Heart right ventricle (tissue), 16 donors: ENCODE measurements around the gene MRPL23. TPM values are rescaled to one million over a fixed set of nuclear protein-coding genes. Genes with fewer than 3 reads are reported as not detected.

Experiments used
- ATAC-seq, 8 donors: fragments of 200-7000 bp; cut with Tn5 transposase; one replicate each; pipeline ENCODE4 v1.9.1; 2020; ENCODE audit warnings: mild to moderate bottlenecking in 8 of 8, moderate library complexity in 8 of 8, moderate number of reproducible peaks in 1 of 8
- DNase-seq, 2 donors: peaks; one replicate each; pipeline ENCODE4 v3.0.0-alpha.2; 2020
- H3K27ac ChIP-seq, 10 donors: fragments of 200-600 bp; sonication (generic) in 2 of 10; one replicate each; pipeline versions ENCODE4 v1.5.0 to v1.8.0; 2020 to 2022; ENCODE audit warnings: mild to moderate bottlenecking in 3 of 10
- H3K27me3 ChIP-seq, 7 donors: fragments of 200-600 bp; one replicate each; pipeline ENCODE4 v1.8.0; 2021 to 2022; ENCODE audit warnings: mild to moderate bottlenecking in 2 of 7
- H3K36me3 ChIP-seq, 9 donors: fragments of 200-600 bp; sonication (generic) in 1 of 9; one replicate each; pipeline versions ENCODE4 v1.5.0 to v1.8.0; 2020 to 2022; ENCODE audit warnings: mild to moderate bottlenecking in 2 of 9
- H3K4me1 ChIP-seq, 9 donors: fragments of 200-600 bp; sonication (generic) in 1 of 9; one replicate each; pipeline versions ENCODE4 v1.5.0 to v1.8.0; 2020 to 2022; ENCODE audit warnings: mild to moderate bottlenecking in 4 of 9
- H3K4me3 ChIP-seq, 10 donors: fragments of 200-600 bp; sonication (generic) in 2 of 10; one replicate each; pipeline versions ENCODE4 v1.5.0 to v1.8.0; 2020 to 2022; ENCODE audit warnings: mild to moderate bottlenecking in 7 of 10, moderate library complexity in 2 of 10
- H3K9me3 ChIP-seq, 11 donors: fragments of 200-600 bp in 10 of 11; sonication (generic) in 2 of 11; one replicate each; pipeline versions ENCODE4 v1.5.0 to v1.8.0; 2013 to 2022; ENCODE audit warnings: mild to moderate bottlenecking in 2 of 11, control low read depth in 1 of 11, moderate library complexity in 1 of 11
- CTCF ChIP-seq, 9 donors: fragments of 200-600 bp; sonication (generic) in 2 of 9; IDR thresholded peaks; one replicate each; pipeline versions ENCODE4 v1.5.0 to v1.8.0; 2021 to 2022; ENCODE audit warnings: antibody characterized with exemption in 9 of 9, mild to moderate bottlenecking in 5 of 9, moderate library complexity in 1 of 9
- WGBS, 2 donors: extraction: QIAGEN DNeasy Blood & Tissue Kit; methylation state at CpG; one replicate each; pipeline ENCODE4 v1.1.7; 2013; ENCODE audit warnings: inconsistent platforms in 1 of 2; 5-methylcytosine and 5-hydroxymethylcytosine counted together
- intact Hi-C, 10 donors: fragments of 100-400 bp; cut with DNase I; formaldehyde crosslinking; loops; one replicate each; pipeline versions ENCODE4 v1.11.1 to v1.14.2; 2022
- polyA plus RNA-seq, 2 donors: library from polyadenylated mRNA; stranded (reverse); fragments of 200-250 nt; gene quantifications; one replicate each; pipeline ENCODE4 v1.2.3, GENCODE V29; 2013
- total RNA-seq, 10 donors: library from RNA; stranded (reverse); fragmentation: NEBNext Ultra II Directional in 3 of 10; extraction: Animal tissue kit (Norgen Biotek cat#: 25700) in 3 of 10; gene quantifications; one replicate each; pipeline versions ENCODE4 v1.2.1 to v1.2.4, GENCODE V29; 2021 to 2023
- donor health status: Arrhythmogenic right ventricular cardiomyopathy.
- donor health status: ischemic (EF 13 %, LVEDD 7.1; RV severe dilation, severe dysfunction).
- donor health status: healthy with polysubstance abuse.
- donor health status: DM: no; HTN: yes; CAD: no.
- donor health status: DM: no; HTN: no; CAD: no.
- donor health status: ischemic (EF 25% LVEDD 6.9; RV normal size, moderate dysfunction).
- donor health status: ischemic (EF 25% LVEDD 5.7; RV mildly dilated, moderate dysfunction).
- donor health status: healthy.
- donor health status: DM: yes; HTN: yes; CAD: no.
- donor health status: Ischemic cardiomyopathy.
- donor health status: ischemic (EF 35%, LVEDD 5.7; RV mildly dilated, moderate dysfunction).
- donor health status: nonischemic (EF 11% LVEDD 7.7; RV severe dilation, severe dysfunction).
- donor health status: DM: yes; HTN: yes; CAD: no.
- donor health status: PGD.
- donor health status: ischemic (EF 29% LVEDD 5.4; RV normal size, mild dysfunction).
- donor health status: nonischemic (EF 23%, LVEDD 6.1; RV moderate dilation, normal function).

Gene MRPL23
- total and polyA plus RNA-seq, 12 donors: 45.9 to 356 (median 80.7) TPM

GRCh38 chr11:1935156-1936071 lies 11.7 kb upstream of the MRPL23 start:
- TF ChIP-seq CTCF (IDR thresholded peaks at IDR 0.05): no peak
- 91 to 92% methylated on average over 33 of the region's 33 CpGs for WGBS, 2 donors
- Histone ChIP-seq H3K36me3 (peaks cover 0 to 5% (median 0%) of the 10 kb centered on the region in 9 donors), H3K4me3 (no peak overlapping the region), H3K27me3 (no peaks in the 10 kb centered on the region), H3K27ac (no peak overlapping the region), H3K9me3 (no peaks in the 10 kb centered on the region), H3K4me1 (peaks cover 4 to 34% (median 15%) of the 10 kb centered on the region in 9 donors)
- ATAC-seq (no peak), DNase-seq (peak in 1 of 2 donors; percentile 10)
- intact Hi-C loops: loop anchor here in 2 of 10 donors (1.0 to 2.0 kb wide), 2 partner anchors 21 to 23 kb away; no protein-coding TSS in a partner anchor

GRCh38 chr11:1936072-1936780 lies 10.9 kb upstream of the MRPL23 start:
- WGBS, 2 donors: 88 to 93% methylated on average over 32 to 34 of the region's 34 CpGs
- Histone ChIP-seq H3K27me3 (no peaks in the 10 kb centered on the region), H3K4me1 (peaks cover 4 to 26% (median 15%) of the 10 kb centered on the region in 9 donors), H3K36me3 (peaks cover 0 to 5% (median 0%) of the 10 kb centered on the region in 9 donors), H3K9me3 (no peaks in the 10 kb centered on the region), H3K27ac (no peak overlapping the region), H3K4me3 (no peak overlapping the region)
- no peak for TF ChIP-seq CTCF (IDR thresholded peaks at IDR 0.05)
- ATAC-seq (no peak), DNase-seq (no peak)
- intact Hi-C loops: loop anchor here in 1 of 10 donors (1.0 kb wide), 1 partner anchor 22 kb away; no protein-coding TSS in a partner anchor

- H3K4me3 ChIP-seq: no peak overlapping the region
- H3K36me3 ChIP-seq: peaks cover 0 to 5% (median 0%) of the 10 kb centered on the region in 9 donors
- ATAC-seq (peak in 1 of 8 donors; percentile 10), DNase-seq (peak in 1 of 2 donors; percentile 11)
- peaks cover 4 to 18% (median 14%) of the 10 kb centered on the region in 9 donors for H3K4me1 ChIP-seq
- intact Hi-C loops: loop anchor here in 1 of 10 donors (1.0 kb wide), 1 partner anchor 23 kb away; no protein-coding TSS in a partner anchor
- no peaks in the 10 kb centered on the region for H3K9me3 ChIP-seq
- H3K27ac ChIP-seq: peak overlapping the region in 1 of 10 donors; percentile 26
- no peak for TF ChIP-seq CTCF (IDR thresholded peaks at IDR 0.05)
- WGBS, 2 donors: 88 to 90% methylated on average over 34 of the region's 34 CpGs
- no peaks in the 10 kb centered on the region for H3K27me3 ChIP-seq
These were observed 10.1 kb upstream of the MRPL23 start for GRCh38 chr11:1936781-1937615.
